Iris pigment epithelial cell (primary cell): ENCODE results near the gene NFIB.
A peak's percentile ranks its signal among the peaks of the same experiment; 100 is the strongest.

Source experiments
- DNase-seq: peaks from one replicate; pipeline ENCODE4 v3.0.0-alpha.2; 2011; ENCODE audit warnings: low read depth

Gene NFIB

DNA sequence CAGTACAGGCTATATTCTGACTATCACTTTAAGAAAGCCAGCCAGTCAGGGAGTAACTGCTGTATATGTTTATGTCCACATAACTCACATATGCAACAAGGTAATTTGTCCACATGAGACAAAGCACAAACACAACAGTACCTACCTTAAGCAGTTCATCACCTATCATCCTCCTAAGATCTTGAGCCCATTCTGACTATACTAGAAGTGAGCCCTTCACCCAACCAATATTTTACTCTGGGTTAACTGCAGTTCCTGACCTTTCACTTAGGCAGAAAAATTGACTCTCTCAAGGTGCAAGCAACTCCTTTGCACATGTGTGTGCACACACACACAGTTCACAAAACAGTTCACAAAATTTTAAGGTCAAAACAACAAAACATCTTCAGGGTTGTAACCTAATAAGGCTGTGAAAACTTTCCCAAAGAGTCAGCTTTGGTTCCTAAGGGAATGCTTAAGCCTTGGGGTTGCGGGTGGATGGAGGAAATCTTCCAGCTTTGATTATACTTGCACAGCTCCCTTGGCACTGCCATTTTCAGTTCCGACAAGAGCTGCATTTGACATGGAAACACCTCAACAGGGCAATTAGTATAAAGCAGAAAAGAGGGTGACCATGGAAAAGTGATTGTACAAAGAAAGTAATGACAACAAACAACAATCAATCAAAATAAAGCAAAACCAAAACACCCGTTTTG lies 215.3 kb downstream of the NFIB start:
- no peak for DNase-seq

DNA sequence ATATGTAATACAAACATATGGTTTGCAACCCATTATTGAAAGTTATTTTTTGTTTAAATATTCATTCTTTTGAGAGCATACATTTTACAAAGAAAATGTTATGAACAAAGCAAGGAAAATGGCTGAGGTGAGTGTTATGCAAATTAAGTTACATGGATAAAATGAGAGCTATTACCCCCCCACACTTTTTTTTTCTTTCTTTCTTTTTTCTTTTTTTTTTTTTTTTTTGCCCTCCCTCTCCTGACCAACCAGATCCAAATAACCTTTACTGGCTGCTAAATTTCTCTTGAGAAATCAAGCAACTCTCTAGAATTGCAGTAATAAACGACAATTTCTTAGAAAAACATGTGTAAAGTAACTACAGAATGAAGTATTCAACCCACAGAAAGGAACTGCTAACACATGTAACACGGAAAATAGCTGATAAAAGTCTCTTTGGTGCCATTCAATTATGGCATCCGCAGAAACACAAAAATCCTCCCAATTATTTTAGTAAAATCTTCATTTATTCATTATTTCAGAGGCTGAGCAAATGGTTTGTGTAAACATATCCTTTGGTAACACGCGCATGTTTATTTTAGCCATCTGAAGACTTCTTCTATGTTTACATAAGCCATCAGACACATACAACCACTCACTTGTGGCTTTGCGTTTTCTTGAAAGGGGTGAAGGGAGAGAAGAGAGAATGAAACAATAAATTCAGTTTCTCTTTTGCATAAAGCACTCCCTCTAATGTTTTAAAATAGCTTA lies 216.1 kb downstream of the NFIB start:
- peak; percentile 80 for DNase-seq

DNA sequence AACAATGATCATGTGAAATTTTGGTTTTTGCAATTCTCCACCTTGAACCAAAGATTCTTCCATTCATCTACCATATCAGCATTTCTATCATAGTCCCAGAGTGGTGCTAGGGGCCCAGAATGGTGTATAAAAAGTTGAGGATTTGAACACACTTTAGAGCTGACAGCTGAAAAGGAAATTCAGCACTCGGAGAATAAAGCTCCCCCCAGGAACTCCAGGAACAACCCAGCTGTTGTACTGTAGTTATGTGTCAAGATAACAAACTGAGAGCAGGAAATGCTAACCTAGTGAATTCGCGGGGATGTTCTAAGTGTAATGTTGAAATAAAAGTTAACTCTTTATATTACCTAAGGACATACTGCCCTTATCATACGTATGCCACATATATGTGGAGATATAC lies 216.7 kb downstream of the NFIB start:
- DNase-seq, result peak; percentile 81

DNA sequence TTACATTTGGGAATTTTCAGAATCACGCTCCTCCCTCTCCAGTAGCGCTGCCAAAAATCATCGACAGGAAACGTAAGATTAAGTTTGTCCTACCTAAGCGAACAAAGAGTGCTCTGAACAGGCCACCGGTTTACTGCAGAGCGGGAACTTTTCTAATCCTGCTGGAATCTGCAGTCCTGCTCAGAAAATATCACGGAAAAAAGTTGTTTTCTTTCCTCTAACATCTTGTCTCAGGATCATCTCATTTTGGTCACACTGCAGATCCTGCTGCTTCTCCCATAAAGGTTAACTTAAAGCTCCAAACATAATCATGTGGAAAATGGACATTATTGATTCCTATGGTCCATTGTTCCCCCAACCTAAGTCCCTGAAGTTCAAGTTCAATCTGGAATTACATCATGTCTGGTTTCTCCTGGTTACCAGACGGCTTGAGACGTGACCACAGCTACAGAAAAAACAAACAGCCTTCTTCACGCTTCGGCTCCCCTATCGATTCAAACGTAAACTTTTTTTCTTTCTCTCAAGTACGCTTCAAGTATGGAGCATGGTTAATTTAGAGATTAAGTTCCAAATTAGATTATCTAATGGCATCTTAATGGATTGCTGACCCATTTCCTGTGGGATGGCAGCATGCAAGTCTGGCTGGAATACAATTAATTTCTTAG lies 217.6 kb downstream of the NFIB start:
- peak; percentile 94 for DNase-seq

DNA sequence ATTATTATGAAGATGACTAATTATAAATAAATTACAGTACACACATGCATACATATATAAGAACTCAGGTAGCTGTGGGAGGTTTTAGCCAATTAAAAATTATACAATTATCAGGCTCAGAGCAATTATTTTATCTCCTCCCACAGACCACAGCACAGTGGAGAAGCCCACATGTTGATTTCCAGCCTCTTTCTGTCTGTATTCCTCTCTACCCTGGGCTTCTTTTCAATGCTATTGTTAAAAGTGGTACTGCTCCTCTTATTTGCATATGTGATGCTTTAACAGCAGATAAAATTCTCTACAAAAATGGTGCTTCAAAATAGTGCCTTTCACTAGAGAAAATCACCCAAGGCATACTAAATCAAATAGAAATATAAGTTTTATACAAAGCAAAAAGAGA lies 218.7 kb downstream of the NFIB start:
- no peak for DNase-seq

DNA sequence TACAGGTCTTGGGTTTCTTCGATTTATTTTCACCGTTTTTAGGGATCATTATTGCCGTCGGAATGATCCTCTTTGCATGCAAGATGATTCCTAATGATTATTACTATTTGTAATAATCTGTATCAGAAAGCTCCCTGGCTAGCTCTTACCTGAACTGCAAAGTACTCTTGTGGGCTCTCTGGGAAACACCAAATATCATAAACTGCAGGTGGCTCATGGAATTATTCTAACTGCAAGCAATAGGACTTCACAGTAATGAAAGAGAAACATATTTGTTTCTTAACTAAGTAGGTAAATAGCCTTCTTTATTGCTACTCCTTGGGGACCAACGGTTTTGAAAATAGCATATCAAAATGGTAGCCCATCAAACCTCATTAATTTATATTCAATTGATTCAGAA lies 219.4 kb downstream of the NFIB start:
- DNase-seq, result no peak

DNA sequence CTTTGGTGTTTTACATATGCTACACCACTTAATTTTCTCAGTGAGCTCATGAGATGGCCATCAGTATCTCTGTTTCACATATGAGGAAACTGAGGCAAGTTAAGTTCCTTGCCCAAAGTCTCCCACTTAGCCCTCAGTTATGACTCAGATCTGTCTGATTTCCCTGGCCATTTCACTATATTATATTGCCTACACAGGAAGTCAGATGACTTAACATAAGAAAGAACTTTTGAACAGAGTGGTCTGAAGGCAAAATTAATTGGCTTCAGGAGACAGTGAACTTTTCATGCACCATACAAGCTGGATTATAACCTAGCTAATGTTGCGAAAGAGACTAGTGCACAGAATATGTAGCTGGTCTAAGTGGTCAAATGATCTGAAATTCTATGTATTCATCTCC lies 221.6 kb downstream of the NFIB start:
- DNase-seq, result peak; percentile 74

DNA sequence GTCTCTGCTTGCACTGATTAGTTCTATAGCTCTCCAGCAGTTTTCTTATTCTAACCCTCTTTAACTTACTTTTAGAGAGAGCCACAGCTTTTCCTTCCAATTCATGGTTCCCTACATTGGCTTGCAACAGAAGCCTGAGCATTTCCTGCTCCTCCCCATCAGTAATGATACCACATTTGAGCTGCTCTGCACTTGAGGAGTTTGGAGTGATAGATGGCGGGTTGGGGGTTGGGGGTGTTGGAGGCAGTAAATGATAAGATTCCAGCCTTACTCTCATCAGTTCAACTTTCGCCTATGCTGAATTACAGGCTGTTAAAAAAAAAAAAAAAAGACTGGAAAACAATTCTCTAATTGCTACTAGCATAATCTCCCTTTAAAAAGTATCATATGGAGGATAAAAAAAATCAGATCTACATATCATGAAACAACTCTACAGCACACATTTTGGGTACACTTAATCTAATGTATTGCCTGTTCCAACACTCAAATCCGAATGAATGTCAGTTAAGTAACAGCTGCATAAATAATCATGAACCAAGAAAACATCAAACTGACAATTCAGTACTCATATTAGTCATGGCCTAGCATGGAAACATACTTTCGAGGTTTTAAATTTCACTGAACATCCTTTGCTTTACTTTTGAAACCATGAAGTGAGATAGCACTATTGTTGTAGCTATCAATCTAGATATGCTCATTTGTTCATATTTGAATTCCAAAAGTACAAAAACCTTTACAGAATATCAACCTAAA lies 224.7 kb downstream of the NFIB start:
- peak; percentile 79 for DNase-seq

DNA sequence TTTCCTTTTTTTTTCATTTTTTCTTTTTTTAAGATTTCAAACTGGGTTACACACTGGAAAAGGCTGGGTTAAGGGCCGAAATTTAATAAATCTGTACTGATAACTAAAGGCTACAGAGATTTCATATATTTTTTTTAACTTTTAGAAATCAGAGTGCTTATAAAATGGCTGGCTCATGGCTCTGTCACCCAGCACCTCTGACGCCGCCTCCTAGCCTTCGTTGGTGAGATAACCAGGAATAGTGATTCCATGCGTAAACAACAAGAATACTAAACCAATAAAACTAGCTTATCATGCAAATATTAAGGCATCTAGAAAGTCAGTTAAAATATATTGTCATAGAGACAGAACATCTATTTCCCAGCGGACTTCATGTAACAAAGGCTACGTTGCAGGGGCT lies 226.4 kb downstream of the NFIB start:
- DNase-seq, result no peak

DNA sequence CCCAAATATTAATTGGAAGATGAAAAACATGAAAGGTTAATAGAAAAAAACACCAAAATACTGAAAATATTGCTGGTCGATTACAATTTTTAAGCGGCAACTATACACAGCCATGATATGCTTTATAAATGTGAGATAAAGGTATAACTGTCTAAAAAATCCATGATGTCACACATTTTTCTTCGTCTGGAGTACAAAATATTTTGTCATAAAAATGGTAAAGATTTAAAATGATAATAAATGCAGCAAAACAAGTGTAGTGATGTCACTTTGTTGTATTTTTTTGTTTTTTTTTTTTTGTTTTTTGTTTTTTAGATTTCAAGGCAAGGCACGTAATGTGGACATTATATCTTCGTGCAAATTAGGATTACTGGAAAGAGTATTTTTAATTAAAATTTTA lies 227.4 kb downstream of the NFIB start:
- no peak for DNase-seq

DNA sequence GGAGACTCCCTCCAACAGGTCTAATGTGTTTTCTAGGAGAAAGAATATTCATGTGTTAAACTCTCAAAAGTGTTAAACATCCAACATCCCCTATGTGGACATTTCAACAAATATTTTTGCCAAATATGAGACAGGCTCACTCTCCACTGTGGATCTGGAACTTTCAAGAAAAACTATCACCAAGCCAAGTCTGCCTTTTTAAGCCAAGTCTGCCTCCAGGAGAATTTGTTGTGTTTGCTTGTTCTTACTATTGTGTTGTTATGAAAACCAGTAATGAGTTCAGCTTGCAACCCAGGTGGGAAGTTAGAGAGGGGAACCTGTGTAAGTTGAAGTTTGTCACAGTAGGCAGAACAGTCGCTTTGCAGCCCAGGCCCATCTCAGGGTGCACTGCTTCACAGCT lies 228.1 kb downstream of the NFIB start:
- DNase-seq, result no peak

DNA sequence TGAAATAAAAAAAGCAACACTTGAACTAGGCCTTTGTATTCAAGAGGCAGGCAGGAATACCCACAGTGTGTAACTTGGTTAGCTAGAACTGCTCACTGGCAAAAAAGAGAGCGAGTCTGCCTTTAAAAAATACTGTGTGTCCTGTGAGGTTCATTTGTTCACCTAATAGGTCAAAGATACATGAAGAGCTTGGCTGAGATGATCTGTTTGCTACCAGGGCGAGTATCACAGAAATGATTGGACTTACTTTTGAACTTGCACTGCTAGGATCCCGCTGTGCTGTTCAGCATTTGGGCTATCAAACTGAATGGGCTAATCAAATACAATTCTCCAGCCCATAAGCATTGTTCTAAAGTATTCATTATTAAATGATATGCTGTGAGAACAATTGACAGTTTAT lies 229.1 kb downstream of the NFIB start:
- DNase-seq, result no peak

DNA sequence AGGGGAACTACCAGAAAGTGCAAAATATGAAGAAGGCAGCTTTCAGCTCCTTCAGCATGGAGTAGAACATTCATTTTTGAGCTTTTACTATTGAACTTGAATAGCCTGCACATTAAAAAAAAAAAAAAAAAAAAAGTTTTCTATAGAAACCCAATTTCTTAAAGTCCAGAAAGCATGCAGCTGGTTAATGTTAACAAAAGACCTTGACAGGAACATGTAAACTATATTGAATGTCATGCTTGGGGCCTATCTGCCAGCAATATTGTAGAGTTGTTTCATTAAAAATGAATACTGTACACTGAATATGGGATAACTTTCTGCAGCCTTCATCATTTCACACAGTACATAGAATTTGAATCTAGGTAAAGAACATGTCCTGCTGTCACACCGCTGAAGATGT lies 230.6 kb downstream of the NFIB start:
- no peak for DNase-seq

DNA sequence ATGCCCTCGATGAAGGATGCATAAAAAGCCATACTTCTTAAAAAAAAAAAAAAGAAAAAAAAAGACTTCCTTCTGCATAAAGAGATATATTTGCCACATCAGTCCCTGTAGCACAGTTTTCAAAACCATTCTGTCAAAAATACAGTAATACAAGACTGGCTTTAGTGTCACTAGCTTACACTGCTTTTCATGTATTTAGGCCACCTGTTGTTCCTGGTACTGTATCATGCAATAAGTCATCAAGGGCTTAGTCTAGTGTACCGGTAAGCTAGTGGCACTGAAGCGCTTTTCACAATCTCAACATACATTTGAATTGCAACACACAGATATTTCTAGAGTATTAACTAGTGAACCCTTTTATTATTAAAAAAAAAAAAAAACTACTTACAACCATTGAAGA lies 231.2 kb downstream of the NFIB start:
- no peak for DNase-seq

DNA sequence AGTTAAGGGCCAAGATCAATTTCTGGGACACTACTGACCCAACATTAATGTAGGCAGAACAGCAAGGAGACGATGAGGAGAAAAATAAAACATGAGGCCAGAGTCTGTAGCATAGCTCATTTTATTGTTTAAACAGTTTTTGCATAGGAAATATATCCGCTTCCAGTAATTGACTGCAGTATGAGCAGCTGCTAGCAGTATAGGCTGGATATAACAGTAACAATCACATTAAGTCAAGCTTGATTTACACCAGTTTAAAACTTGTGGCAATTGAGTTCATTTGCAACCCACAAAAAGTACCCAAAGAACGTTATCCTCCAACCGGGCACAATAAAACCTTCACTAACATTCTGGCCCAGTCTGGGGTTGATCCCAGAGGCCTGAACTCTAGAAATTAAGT lies 232.2 kb downstream of the NFIB start:
- DNase-seq, result no peak

DNA sequence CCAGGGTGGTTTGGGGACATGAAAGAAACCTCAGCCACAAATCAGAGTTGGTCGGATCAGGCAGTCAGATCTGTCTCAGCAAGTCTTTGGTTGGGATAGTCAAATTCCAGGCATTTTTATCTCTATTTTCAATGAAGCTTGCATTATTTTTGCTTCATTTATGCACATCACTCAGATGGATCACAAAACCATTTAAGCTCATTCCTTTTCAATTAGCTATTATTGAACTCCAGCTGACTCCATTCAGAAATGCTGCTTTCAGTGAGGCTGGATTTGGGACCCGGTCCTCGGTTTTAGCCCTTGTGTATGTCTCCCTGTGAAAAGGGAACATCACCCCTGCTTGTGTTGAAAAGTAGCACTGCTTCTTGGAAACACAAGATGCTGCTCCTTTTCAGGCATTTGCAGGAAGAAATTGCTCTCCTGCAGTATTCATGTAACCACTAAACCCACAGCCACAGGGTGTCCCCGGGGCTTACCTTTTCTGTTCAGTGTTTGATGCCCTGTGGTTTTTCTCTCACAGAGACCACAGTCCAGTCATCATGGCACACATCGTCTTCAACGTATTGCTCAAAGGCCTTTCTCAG lies 232.9 kb downstream of the NFIB start:
- peak; percentile 77 for DNase-seq

DNA sequence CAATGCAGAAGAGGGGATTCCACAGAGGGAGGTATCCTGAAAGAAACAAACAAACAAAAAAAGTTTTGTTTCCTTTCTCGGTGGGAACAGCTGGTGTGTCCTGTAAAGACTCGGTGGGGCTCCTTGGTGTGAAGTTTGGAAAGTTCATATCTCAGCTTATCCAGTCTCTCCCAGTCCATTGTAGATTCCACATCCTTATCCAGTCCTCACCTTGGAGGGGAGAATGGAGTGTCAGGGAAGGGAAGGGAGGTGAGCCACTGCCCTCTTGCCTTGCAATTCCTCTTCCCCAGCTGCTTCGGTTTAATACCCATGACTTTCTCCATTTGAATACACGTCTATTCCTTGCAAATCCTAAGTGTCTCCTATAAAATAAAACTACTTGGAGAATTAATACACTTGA lies 234.5 kb downstream of the NFIB start:
- DNase-seq, result no peak

DNA sequence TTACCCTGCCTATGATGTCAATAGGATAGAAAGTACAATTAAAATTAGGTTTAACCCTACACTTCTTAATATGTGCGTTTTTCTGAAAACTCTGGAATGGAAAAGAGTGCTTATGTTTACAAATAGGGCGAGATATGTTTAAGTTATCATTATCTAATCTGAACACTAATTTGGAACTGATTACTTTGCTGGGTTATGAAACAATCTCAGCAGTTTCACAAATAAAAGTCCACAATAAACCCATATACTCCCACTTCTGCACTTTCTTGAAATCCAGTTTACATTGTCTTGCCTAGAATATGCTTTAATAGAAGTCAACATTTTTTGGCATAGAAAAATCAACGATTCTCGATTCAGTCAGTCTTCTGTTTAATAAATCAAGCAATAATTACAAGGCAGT lies 236.3 kb downstream of the NFIB start:
- DNase-seq, result no peak

DNA sequence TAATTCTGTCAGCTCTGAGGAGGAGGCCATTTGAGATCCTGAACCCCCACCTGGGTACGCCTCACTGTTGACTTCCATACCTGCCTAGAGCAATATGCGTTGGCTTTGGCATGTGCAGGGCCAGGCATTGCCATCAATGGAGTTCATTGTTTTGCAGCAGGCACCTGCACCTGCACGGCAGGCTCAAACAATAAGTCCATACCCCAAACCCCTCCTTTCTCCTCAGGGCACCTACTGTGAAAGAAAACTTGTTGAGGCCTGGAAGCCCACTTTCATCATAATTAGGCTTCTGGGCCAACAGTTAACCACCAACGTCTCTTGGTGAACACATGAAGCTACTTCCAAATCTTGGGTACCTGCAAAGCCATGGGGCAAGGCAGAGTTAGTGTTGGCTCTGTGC lies 238.7 kb downstream of the NFIB start:
- no peak for DNase-seq

DNA sequence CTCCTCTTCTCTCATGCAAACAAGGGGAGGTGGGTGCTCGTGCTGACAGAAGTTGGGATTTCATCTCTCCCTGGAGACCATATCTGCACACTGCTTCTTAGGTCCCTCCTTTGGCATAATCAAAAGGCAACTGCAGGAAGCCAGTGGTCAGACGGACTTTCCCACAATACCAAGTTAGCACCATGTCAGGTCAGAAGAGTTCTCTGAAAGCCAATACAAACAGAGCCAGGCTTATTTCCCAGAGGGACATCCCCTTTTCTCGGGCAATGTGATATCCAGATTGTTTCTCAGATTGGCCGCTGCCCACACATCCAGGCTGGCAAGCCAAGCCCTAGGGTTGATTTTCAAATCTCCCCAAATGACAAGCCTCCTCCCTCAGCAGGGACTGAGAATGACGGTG lies 241.1 kb downstream of the NFIB start:
- DNase-seq, result no peak

DNA sequence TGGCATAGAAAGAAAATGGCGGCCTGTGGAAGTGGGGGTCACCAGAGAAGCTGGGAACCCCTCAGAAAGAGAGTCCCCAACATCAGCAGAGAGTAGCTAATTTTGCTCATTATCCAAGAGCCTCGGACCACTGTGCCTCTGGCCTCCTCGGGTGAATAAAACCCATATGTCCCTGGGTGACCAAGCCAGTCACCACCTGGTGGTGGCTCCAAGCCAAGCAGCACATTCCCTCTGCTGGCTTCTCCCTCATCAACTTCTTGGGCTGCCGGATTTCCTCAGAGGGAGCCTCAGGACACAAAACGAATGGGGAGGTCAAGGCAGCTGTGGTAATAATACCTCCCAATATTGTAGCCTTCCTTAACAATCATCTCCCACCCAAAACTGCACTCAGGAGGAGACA lies 242.5 kb downstream of the NFIB start:
- no peak for DNase-seq

DNA sequence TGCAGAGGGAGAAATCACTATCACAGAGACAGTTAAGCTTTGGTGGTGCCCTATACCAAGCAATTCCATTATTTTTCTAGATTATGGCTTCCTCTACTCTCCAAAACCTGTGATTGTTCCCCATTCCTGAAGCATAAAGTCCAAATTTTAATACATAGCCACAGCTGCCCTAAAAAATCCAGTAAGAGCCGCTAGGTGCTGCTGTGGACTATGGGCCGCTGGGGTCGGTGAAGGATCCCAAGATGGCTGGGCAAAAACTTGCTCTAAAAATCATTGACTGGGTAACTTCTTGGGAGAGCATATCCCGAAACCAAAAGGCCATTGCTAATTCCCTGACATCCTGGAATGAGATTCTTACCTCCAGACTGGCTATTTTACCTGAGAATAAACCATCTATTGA lies 245.3 kb downstream of the NFIB start:
- no peak for DNase-seq
